ENCODE results near the gene YY1AP1. TPM values are rescaled to one million over a fixed set of nuclear protein-coding genes. Genes with fewer than 3 reads are reported as not detected.
"Not testable (repeated sequence)": the region's sequence is repeated elsewhere in the genome, so short reads cannot be mapped to it uniquely, and the experiment has no call there.

The YY1AP1 gene
- total RNA-seq, 2 donors from 2014 or later = 54.0 to 90.8 TPM

DNA sequence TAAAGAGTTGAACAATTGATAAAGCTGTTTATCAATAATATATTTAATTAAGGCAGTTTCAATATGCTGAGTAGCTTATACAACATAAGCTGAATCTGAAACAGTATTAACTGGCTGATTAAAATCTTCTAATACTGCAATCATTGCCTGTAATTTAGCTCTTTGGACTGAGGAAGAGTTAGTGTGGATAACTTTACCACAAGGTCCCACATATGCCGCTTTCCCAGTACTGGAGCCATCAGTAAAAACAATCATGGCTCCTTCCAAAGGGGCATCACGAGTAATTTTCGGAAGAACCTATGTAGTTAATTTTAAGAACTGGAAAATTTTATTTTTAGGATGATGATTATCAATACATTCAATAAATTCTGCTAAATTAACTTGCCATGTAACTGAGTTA lies 7.0 kb upstream of the YY1AP1 start:
- H3K9me3 ChIP-seq = no peaks in the 10 kb centered on the region
- TF ChIP-seq CTCF (IDR thresholded peaks at IDR 0.05) = no peak
- H3K4me1 ChIP-seq = peaks cover 0 to 22% of the 10 kb centered on the region in 2 donors
- H3K27me3 ChIP-seq = no peaks in the 10 kb centered on the region
- H3K36me3 ChIP-seq = no peaks in the 10 kb centered on the region
- H3K27ac ChIP-seq = no peak overlapping the region
- H3K4me3 ChIP-seq = no peak overlapping the region
- DNase-seq (ENCODE audit: low spot score) = no peak

- no peak for DNase-seq (ENCODE audit: low spot score)
- Histone ChIP-seq H3K27ac (no peak overlapping the region), H3K27me3 (no peaks in the 10 kb centered on the region), H3K4me1 (peaks cover 0 to 27% of the 10 kb centered on the region in 2 donors), H3K36me3 (no peaks in the 10 kb centered on the region), H3K9me3 (no peaks in the 10 kb centered on the region), H3K4me3 (no peak overlapping the region)
- no peak for TF ChIP-seq CTCF (IDR thresholded peaks at IDR 0.05)
Observed at GRCh38 chr1:155695072-155695471, 6.5 kb upstream of the YY1AP1 start.

DNA sequence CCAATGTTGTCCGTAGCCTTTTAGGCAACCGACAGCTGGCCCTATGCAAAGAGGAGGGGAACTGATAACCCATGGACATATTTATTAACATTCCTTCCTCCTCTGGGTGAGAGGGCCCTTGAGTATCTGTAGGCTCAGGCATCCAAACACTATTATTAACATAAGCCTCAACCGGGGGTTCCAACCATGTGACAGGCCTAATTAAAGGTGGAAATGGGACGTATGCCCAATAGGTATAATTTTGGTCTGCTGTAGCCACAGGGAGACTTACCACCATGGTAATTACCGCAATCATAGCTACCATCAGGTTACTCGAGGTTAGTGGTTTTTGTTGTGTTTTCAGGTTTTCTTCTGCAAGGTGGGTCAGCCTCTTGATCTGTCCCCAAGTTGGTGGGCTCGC lies 5.6 kb upstream of the YY1AP1 start:
- no peaks in the 10 kb centered on the region for H3K9me3 ChIP-seq
- peaks cover 0 to 35% of the 10 kb centered on the region in 2 donors for H3K4me1 ChIP-seq
- no peaks in the 10 kb centered on the region for H3K27me3 ChIP-seq
- no peak for DNase-seq (ENCODE audit: low spot score)
- TF ChIP-seq CTCF (IDR thresholded peaks at IDR 0.05) = no peak
- peak overlapping the region in 1 of 2 donors; percentile 1 for H3K27ac ChIP-seq
- no peaks in the 10 kb centered on the region for H3K36me3 ChIP-seq
- H3K4me3 ChIP-seq = no peak overlapping the region

DNA sequence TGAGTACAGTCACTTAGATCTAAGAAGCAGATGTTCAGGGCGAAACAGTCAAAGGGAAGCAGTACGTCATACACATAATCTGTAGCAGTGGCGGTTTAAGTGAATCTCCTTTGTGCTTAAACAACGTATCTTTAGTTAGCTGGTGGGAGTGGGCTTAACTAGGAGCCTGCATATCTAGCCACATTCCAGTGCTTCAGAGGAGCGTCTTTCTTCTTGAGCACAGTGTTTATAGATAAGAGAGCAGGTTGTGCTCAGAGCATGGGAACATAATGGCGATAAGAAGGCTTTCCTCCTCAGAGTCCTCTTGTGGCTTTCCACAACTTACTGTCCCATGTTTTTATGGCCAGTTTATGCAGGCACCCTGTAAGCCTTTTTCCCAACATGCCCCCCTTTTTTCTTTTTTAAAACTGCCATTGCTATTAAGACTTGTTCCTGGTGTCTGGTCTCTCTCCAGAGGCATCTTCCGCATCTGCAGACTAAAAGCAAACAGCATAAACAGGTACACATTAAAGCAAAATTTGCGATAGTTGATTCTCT lies 3.5 kb upstream of the YY1AP1 start:
- Histone ChIP-seq H3K4me3 (no peak overlapping the region), H3K27me3 (no peaks in the 10 kb centered on the region), H3K4me1 (peaks cover 0 to 35% of the 10 kb centered on the region in 2 donors), H3K9me3 (no peaks in the 10 kb centered on the region), H3K36me3 (no peaks in the 10 kb centered on the region), H3K27ac (no peak overlapping the region)
- no peak for DNase-seq (ENCODE audit: low spot score)
- no peak for TF ChIP-seq CTCF (IDR thresholded peaks at IDR 0.05)

DNA sequence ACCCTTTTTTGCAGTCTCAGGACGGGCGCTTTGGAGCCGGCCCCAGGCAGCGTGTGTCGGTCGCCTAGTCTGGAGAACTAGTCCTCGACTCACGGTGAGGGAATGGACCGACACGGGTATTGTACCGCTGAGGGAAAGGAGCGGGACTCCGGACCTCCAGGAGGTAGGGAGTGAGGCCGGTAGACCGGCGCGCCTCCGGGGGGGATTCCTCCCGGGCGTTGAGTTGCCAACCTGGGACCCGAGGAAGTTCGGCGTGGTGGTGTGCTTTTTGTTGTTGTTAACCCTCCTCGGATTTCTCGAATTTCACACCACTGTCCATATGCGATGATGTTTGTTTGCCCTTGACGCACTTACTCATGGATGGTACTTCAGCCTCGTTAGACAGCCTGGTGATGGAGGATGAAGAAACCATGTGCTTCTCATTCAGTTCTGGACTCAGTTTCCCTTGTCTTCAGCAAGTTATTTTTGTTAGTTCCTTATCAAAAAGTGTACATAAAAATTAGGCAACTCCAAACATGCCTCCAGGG lies 570 bp upstream of the YY1AP1 start, which contains the start of gene DAP3:
Gene DAP3 (plus strand): TSS at position 11 of the 527 bp plus-strand sequence. CDS start 20,689 bp downstream, outside the sequence.
- not testable (repeated sequence) for DNase-seq (ENCODE audit: low spot score); H3K9me3 ChIP-seq; H3K27me3 ChIP-seq; H3K36me3 ChIP-seq
- H3K27ac ChIP-seq = peak within 1 kb of the TSS; percentile 93 to 97
- peaks cover 0 to 45% of the 10 kb centered on the region in 2 donors for H3K4me1 ChIP-seq
- peak within 1 kb of the TSS; percentile 91 to 98 for H3K4me3 ChIP-seq

- H3K27me3 ChIP-seq; H3K36me3 ChIP-seq; DNase-seq (ENCODE audit: low spot score); H3K9me3 ChIP-seq: not testable (repeated sequence)
- H3K27ac ChIP-seq = peak overlapping the region; percentile 93 to 97
- H3K4me1 ChIP-seq = peaks cover 0 to 50% of the 10 kb centered on the region in 2 donors
- H3K4me3 ChIP-seq = peak overlapping the region; percentile 91 to 98
Observed at GRCh38 chr1:155687705-155688323, 760 bp downstream of the YY1AP1 start.
